KOPT-K1 (cell line): ENCODE measurements around the gene PSTK.

Experiments
- H3K27ac ChIP-seq: fragments of 200-600 bp; sonication (generic); 2 replicates; pipeline ENCODE4 v1.5.1; 2016; ENCODE audit warnings: antibody characterized with exemption, mild to moderate bottlenecking, low read depth, low read length; ENCODE audit not compliant: poor library complexity, severe bottlenecking
- H3K36me3 ChIP-seq: fragments of 200-600 bp; sonication (generic); 2 replicates; pipeline ENCODE4 v1.5.1; 2017; ENCODE audit warnings: antibody characterized with exemption, mild to moderate bottlenecking, low read length, moderate library complexity; ENCODE audit not compliant: insufficient read depth
- H3K9me3 ChIP-seq: fragments of 200-600 bp; sonication (generic); 2 replicates; pipeline ENCODE4 v1.5.1; 2017; ENCODE audit warnings: antibody characterized with exemption, low read length, mild to moderate bottlenecking; ENCODE audit not compliant: insufficient read depth, poor library complexity, severe bottlenecking

PSTK gene

GRCh38 chr10:122980209-122981065 is at the start of gene PSTK:
TSS of gene PSTK (plus strand) at chr10:122980401. CDS start at chr10:122980480, 79 bp downstream.
- H3K27ac ChIP-seq = peak within 1 kb of the TSS; percentile 93
- no peaks in the 10 kb centered on the region for H3K9me3 ChIP-seq
- H3K36me3 ChIP-seq = peaks cover 8% of the 10 kb centered on the region; the same call in 1 of the 2 replicates

GRCh38 chr10:122931088-122931906 is 48.9 kb upstream of the PSTK start:
- Histone ChIP-seq H3K27ac (no peak overlapping the region), H3K9me3 (no peaks in the 10 kb centered on the region), H3K36me3 (peaks cover 26% of the 10 kb centered on the region)

GRCh38 chr10:122939133-122939855 is 40.9 kb upstream of the PSTK start:
- no peak overlapping the region for H3K27ac ChIP-seq

GRCh38 chr10:122939856-122940543 is 40.2 kb upstream of the PSTK start:
- no peaks in the 10 kb centered on the region for H3K9me3 ChIP-seq

More at GRCh38 chr10:122939133-122939855, 40.9 kb upstream of the PSTK start:
- H3K9me3 ChIP-seq = no peaks in the 10 kb centered on the region
- peaks cover 54% of the 10 kb centered on the region for H3K36me3 ChIP-seq

GRCh38 chr10:122949296-122949695 is 30.9 kb upstream of the PSTK start:
- Histone ChIP-seq H3K36me3 (peaks cover 57% of the 10 kb centered on the region), H3K27ac (no peak overlapping the region), H3K9me3 (no peaks in the 10 kb centered on the region)

More at GRCh38 chr10:122939856-122940543, 40.2 kb upstream of the PSTK start:
- Histone ChIP-seq H3K27ac (no peak overlapping the region), H3K36me3 (peaks cover 53% of the 10 kb centered on the region)

- H3K9me3 ChIP-seq = peaks cover 7% of the 10 kb centered on the region
- H3K36me3 ChIP-seq = peaks cover 16% of the 10 kb centered on the region
- peak within 1 kb of the TSS; percentile 77 for H3K27ac ChIP-seq
Measured at GRCh38 chr10:122953902-122954730, 26.1 kb upstream of the PSTK start, which contains the start of gene C10orf88. TSS of gene C10orf88 (minus strand) at chr10:122954227. CDS start at chr10:122954178, 49 bp downstream.

GRCh38 chr10:122954731-122955050 is 25.5 kb upstream of the PSTK start:
- H3K36me3 ChIP-seq = peaks cover 11% of the 10 kb centered on the region
- peaks cover 7% of the 10 kb centered on the region for H3K9me3 ChIP-seq
- no peak overlapping the region for H3K27ac ChIP-seq

GRCh38 chr10:122955892-122956291 is 24.3 kb upstream of the PSTK start:
- Histone ChIP-seq H3K9me3 (peaks cover 7% of the 10 kb centered on the region), H3K36me3 (0 out of 2 replicates have a peak, but pooled peaks cover 3% of the 10 kb centered on the region), H3K27ac (no peak overlapping the region)

- H3K27ac ChIP-seq = no peak overlapping the region
- peaks cover 7% of the 10 kb centered on the region for H3K9me3 ChIP-seq
- no peaks in the 10 kb centered on the region for H3K36me3 ChIP-seq
Measured at GRCh38 chr10:122957474-122957873, 22.7 kb upstream of the PSTK start.

- H3K9me3 ChIP-seq = peaks cover 28% of the 10 kb centered on the region
- H3K36me3 ChIP-seq = no peaks in the 10 kb centered on the region
- no peak overlapping the region for H3K27ac ChIP-seq
Measured at GRCh38 chr10:122962405-122962804, 17.8 kb upstream of the PSTK start.

GRCh38 chr10:122966879-122967278 is 13.3 kb upstream of the PSTK start:
- Histone ChIP-seq H3K27ac (no peak overlapping the region), H3K9me3 (peaks cover 43% of the 10 kb centered on the region), H3K36me3 (no peaks in the 10 kb centered on the region)

- Histone ChIP-seq H3K27ac (no peak overlapping the region), H3K36me3 (no peaks in the 10 kb centered on the region), H3K9me3 (peaks cover 43% of the 10 kb centered on the region)
Measured at GRCh38 chr10:122968698-122969097, 11.5 kb upstream of the PSTK start.

- Histone ChIP-seq H3K9me3 (peaks cover 2% of the 10 kb centered on the region), H3K27ac (no peak overlapping the region), H3K36me3 (no peaks in the 10 kb centered on the region)
Measured at GRCh38 chr10:122974023-122974422, 6.2 kb upstream of the PSTK start.
